GM12878 (cell line): Measurements from ENCODE around the gene RAB28. TPM values are rescaled to one million over a fixed set of nuclear protein-coding genes. Genes with fewer than 3 reads are reported as not detected.

Source experiments
- ATAC-seq: fragments of 200-7000 bp; cut with Tn5 transposase; 3 replicates; pipeline ENCODE4 v1.9.1; 2020; ENCODE audit warnings: mild to moderate bottlenecking, moderate library complexity
- BruUV-seq: library from RNA; stranded (reverse); fragments of 400-500 nt; replicated peaks from 2 replicates; lab custom pipeline; 2021; lab: Mats Ljungman, UMichigan
- CTCF ChIA-PET: fragments of 300-600 bp; sonication (Branson Sonifier 250); formaldehyde crosslinking; extraction: SDS; loops from one replicate; lab custom pipeline; 2021; ENCODE audit warnings: inconsistent platforms; lab: Yijun Ruan, JAX
- POLR2A ChIA-PET: fragments of 350-600 bp; formaldehyde crosslinking; extraction: SDS; loops from one replicate; lab custom pipeline; 2021; ENCODE audit warnings: inconsistent platforms; lab: Charles Lee
- RAD21 ChIA-PET: fragments of 300-600 bp; sonication (Branson Sonifier 250); formaldehyde crosslinking; loops from one replicate; lab custom pipeline; 2023; ENCODE audit warnings: antibody characterized with exemption; ENCODE audit not compliant: unreplicated experiment; lab: Charles Lee
- SMC1A ChIA-PET: fragments of 300-600 bp; sonication (Branson Sonifier 250); formaldehyde crosslinking; loops from one replicate; lab custom pipeline; 2023; ENCODE audit not compliant: unreplicated experiment, uncharacterized antibody; lab: Charles Lee
- DNase-seq: peaks from one replicate; pipeline ENCODE4 v3.0.0-alpha.2; 2011; ENCODE audit warnings: low read depth, low spot score
- FAIRE-seq: peaks from 3 replicates; lab custom pipeline; 2011; peaks lifted over from hg19 to GRCh38; lab: Jason Lieb, UNC
- H2AFZ ChIP-seq: 2 replicates; pipeline ENCODE4 v1.6.0; 2011; ENCODE audit warnings: low read depth, low read length, control low read depth; ENCODE audit not compliant: control insufficient read depth
- H3K27ac ChIP-seq: 2 replicates; pipeline ENCODE4 v1.5.1; 2011; ENCODE audit warnings: control low read depth; ENCODE audit not compliant: control insufficient read depth, insufficient read depth
- H3K27me3 ChIP-seq, 2 experiments: replicated peaks in 1 of 2; 2 replicates each; pipeline versions ENCODE4 v1.6.0 to v1.6.1; 2011; ENCODE audit warnings: low read length in 1 of 2; ENCODE audit not compliant: control insufficient read depth in 2 of 2, insufficient read depth in 2 of 2
- H3K36me3 ChIP-seq, 2 experiments: 2 replicates each; pipeline ENCODE4 v1.5.1; 2011; ENCODE audit warnings: low read length in 1 of 2; ENCODE audit not compliant: control insufficient read depth in 2 of 2, insufficient read depth in 2 of 2
- H3K4me1 ChIP-seq: 2 replicates; pipeline ENCODE4 v1.6.1; 2011; ENCODE audit warnings: mild to moderate bottlenecking, low read length, moderate library complexity, mixed read lengths; ENCODE audit not compliant: control insufficient read depth, insufficient read depth
- H3K4me2 ChIP-seq: 2 replicates; pipeline ENCODE4 v1.6.0; 2011; ENCODE audit warnings: control low read depth; ENCODE audit not compliant: control insufficient read depth, insufficient read depth
- H3K4me3 ChIP-seq: fragments of 200-600 bp; sonication (generic); 2 replicates; pipeline ENCODE4 v1.5.1; 2016
- H3K79me2 ChIP-seq: 2 replicates; pipeline ENCODE4 v1.6.0; 2011; ENCODE audit warnings: low read length; ENCODE audit not compliant: control insufficient read depth, insufficient read depth
- H3K9ac ChIP-seq: 2 replicates; pipeline ENCODE4 v1.8.0; 2011; ENCODE audit warnings: low read length, control low read depth, mixed read lengths; ENCODE audit not compliant: control insufficient read depth, insufficient read depth
- H3K9me3 ChIP-seq: replicated peaks from 3 replicates; pipeline ENCODE4 v1.5.1; 2011; ENCODE audit warnings: mild to moderate bottlenecking, low read length; ENCODE audit not compliant: control insufficient read depth, insufficient read depth
- H4K20me1 ChIP-seq: 2 replicates; pipeline ENCODE4 v1.6.0; 2011; ENCODE audit not compliant: control insufficient read depth, insufficient read depth
- BMI1 ChIP-seq: fragments of 450-650 bp; IDR thresholded peaks from 2 replicates; pipeline ENCODE4 v1.6.1; 2016; ENCODE audit warnings: mild to moderate bottlenecking, moderate library complexity, borderline replicate concordance
- E2F8 ChIP-seq: fragments of 450-650 bp; IDR thresholded peaks from 2 replicates; pipeline ENCODE4 v1.6.1; 2018; ENCODE audit warnings: mild to moderate bottlenecking, low read depth, moderate library complexity; ENCODE audit not compliant: partially characterized antibody
- NBN ChIP-seq: fragments of 450-650 bp; IDR thresholded peaks from 2 replicates; pipeline ENCODE4 v1.6.1; 2016
- NFXL1 ChIP-seq: fragments of 450-650 bp; IDR thresholded peaks from 2 replicates; pipeline ENCODE4 v1.6.1; 2017; ENCODE audit warnings: antibody characterized with exemption, mild to moderate bottlenecking, borderline replicate concordance
- PRDM15 ChIP-seq: fragments of 450-650 bp; formaldehyde crosslinking; IDR thresholded peaks from 2 replicates; pipeline ENCODE4 v1.4.0; 2020; ENCODE audit warnings: mild to moderate bottlenecking, moderate library complexity
- SP1 ChIP-seq: IDR thresholded peaks from one replicate; pipeline ENCODE4 v1.6.1; 2011; ENCODE audit warnings: low read depth, low read length
- STAT1 ChIP-seq: fragments of 450-650 bp; conservative IDR thresholded peaks from 2 replicates; pipeline ENCODE4 v1.6.1; 2014; ENCODE audit warnings: antibody characterized with exemption, mild to moderate bottlenecking
- YBX1 ChIP-seq: fragments of 450-650 bp; IDR thresholded peaks from 2 replicates; pipeline ENCODE4 v1.6.1; 2016; ENCODE audit warnings: antibody characterized with exemption
- ZBED1 ChIP-seq: IDR thresholded peaks from 2 replicates; pipeline ENCODE4 v1.6.1; 2016; ENCODE audit warnings: borderline replicate concordance
- ZBTB33 ChIP-seq: fragments of 450-650 bp; IDR thresholded peaks from 2 replicates; pipeline ENCODE4 v1.6.1; 2017; ENCODE audit warnings: mild to moderate bottlenecking
- ZBTB4 ChIP-seq: fragments of 450-650 bp; formaldehyde crosslinking; IDR thresholded peaks from 2 replicates; pipeline ENCODE4 v1.4.0; 2022; ENCODE audit warnings: mild to moderate bottlenecking, moderate library complexity
- ZNF622 ChIP-seq: fragments of 450-650 bp; IDR thresholded peaks from 2 replicates; pipeline ENCODE4 v1.6.1; 2017; ENCODE audit warnings: mild to moderate bottlenecking, inconsistent platforms
- WGBS: methylation state at CpG from one replicate; pipeline ENCODE4 v1.1.6; 2016; ENCODE audit warnings: low lambda C conversion rate; ENCODE audit not compliant: insufficient replicate concordance, insufficient coverage; ENCODE audit errors: missing lambda C conversion rate; 5-methylcytosine and 5-hydroxymethylcytosine counted together
- in situ Hi-C: fragments of 300-500 bp; cut with MboI; formaldehyde crosslinking; loops from 9 replicates; pipeline ENCODE4 v1.14.3; 2018; ENCODE audit warnings: mixed read lengths
- intact Hi-C: fragments of 100-400 bp; cut with micrococcal nuclease; formaldehyde crosslinking; loops from one replicate; pipeline ENCODE4 v1.14.2; 2022; ENCODE audit not compliant: unreplicated experiment
- polyA plus RNA-seq, 11 experiments: library from polyadenylated mRNA; depleted of rRNA in 4 of 11; unstranded in 6 of 11; stranded (reverse) in 5 of 11; fragments of >200 nt; fragmentation: Nextera tagmentation in 4 of 11; fragmentation: Illumina TruSeq in 1 of 11; extraction: Ambion mirVana in 4 of 11; extraction: Trizol in 1 of 11; gene quantifications; 1 replicate in 1 of 11; 2 replicates in 10 of 11; pipeline versions ENCODE4 v1.2.1 to v1.2.3, GENCODE V29; 2011 to 2016; ENCODE audit warnings: inconsistent platforms in 2 of 11, missing spikeins in 2 of 11, low read depth in 1 of 11
- total RNA-seq, 4 experiments: library from RNA; depleted of rRNA in 3 of 4; stranded (reverse); fragments of >200 nt in 3 of 4; fragmentation: Illumina TruSeq in 1 of 4; extraction: Trizol in 1 of 4; gene quantifications; 2 replicates each; pipeline versions ENCODE4 v1.2.1 to v1.2.3, GENCODE V29; 2013 to 2021

RAB28 gene
- total and polyA plus RNA-seq, 10 of the 15 experiments (the other 5 are each of a cell fraction or from before 2014, with no cell fraction given) = 5.8 to 29.3 (median 16.9) TPM

- no peak for TF ChIP-seq ZBTB4 (CRISPR knock-in tag)
- no peak for TF ChIP-seq ZBED1
- TF ChIP-seq YBX1 = no peak
Observed at GRCh38 chr4:13504374-13504773, 20.2 kb upstream of the RAB28 start (continued).

GRCh38 chr4:13498469-13498868 lies 14.3 kb upstream of the RAB28 start:
- H3K4me3 ChIP-seq = no peak overlapping the region
- in situ Hi-C loops (no loop called here), intact Hi-C loops (no loop called here)
- H2AFZ ChIP-seq = no peak overlapping the region
- ChIA-PET CTCF (no interaction called here), POLR2A (no interaction called here), RAD21 (interaction anchor here (1.1 kb wide), 1 partner anchor 15 kb away, joined by 3 read pairs; the partner anchor contains the start of gene RAB28), SMC1A (no interaction called here)
- peaks cover 0 to 4% of the 10 kb centered on the region in 2 experiments; a peak in 1 of 4 replicates for H3K27me3 ChIP-seq
- ATAC-seq (no peak), DNase-seq (no peak), FAIRE-seq (no peak)
- no peaks in the 10 kb centered on the region for H3K36me3 ChIP-seq
- H3K4me2 ChIP-seq = no peak overlapping the region
- BruUV-seq = no TSS peak
- H3K9me3 ChIP-seq = no peaks in the 10 kb centered on the region
- H3K27ac ChIP-seq = no peak overlapping the region
- no peaks in the 10 kb centered on the region for H3K79me2 ChIP-seq
- 11% methylated on average over 1 of the region's 1 CpG for WGBS
- no peaks in the 10 kb centered on the region for H4K20me1 ChIP-seq
- H3K4me1 ChIP-seq = no peaks in the 10 kb centered on the region
- no peak overlapping the region for H3K9ac ChIP-seq
- no peak for TF ChIP-seq E2F8
- TF ChIP-seq NBN = no peak
- no peak for TF ChIP-seq BMI1
- TF ChIP-seq NFXL1 = no peak
- TF ChIP-seq ZNF622 = no peak
- TF ChIP-seq PRDM15 (CRISPR knock-in tag) = no peak
- no peak for TF ChIP-seq ZBTB33
- no peak for TF ChIP-seq STAT1
- TF ChIP-seq SP1 = no peak
